Skin of body (tissue), 2 donors: Measurements from ENCODE around the gene PDIA5. TPM values are rescaled to one million over a fixed set of nuclear protein-coding genes. Genes with fewer than 3 reads are reported as not detected.

Source experiments
- DNase-seq: peaks from one replicate; lab custom pipeline; 2025; lab: John Stamatoyannopoulos, UW
- total RNA-seq: library from RNA; depleted of rRNA; stranded (reverse); fragments of >200 nt; gene quantifications from one replicate; pipeline ENCODE4 v1.2.3, GENCODE V29; 2014

The PDIA5 gene
- total RNA-seq, 1 donor from 2014 or later: 17.9 TPM

DNA sequence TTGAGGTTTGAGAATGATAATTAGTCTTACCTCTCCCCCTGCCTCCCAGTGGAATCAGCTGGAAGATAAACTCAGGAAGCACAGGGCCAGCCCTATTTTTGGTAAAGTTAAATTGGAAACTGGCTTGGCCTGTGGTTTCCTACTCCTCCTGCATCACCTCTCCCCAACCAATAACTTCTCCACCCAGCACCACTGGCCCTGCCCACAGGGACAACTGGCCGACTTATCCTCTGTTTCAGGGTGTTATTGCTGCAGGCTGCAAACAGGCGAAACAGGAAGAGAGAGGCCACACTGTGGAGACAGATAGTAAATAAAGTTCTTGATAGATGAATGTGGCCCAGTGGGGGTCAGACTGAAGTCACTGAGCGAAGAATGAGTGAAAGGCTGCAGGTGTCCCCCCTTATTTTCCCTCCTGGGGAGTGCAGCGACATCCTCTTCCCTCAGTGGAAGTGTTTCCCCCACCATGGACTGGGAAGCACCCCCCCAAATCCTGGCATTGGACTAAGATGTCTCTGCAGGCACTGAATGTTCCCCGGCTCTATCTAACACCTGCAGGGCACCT is 47.1 kb downstream of the PDIA5 start:
- no peak for DNase-seq

DNA sequence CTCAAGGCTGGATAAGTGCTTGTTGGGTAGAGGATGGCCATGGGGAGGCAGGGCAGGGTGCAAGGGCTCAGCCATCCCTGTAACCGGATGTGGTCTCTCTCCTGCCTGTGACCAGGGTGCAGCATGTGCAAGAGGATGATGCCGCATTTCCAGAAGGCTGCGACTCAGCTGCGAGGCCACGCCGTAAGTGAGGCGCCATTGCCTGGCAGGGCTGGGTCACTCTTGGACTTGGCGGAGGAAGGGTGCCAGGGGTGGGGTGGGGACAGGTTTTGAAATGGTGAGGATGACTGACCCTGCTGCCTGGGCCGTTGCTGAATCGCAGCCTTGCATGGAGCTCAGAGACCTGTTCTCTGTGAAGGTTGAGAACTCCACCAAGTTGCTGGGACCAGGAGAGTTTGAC is 49.3 kb downstream of the PDIA5 start:
- DNase-seq: no peak

DNA sequence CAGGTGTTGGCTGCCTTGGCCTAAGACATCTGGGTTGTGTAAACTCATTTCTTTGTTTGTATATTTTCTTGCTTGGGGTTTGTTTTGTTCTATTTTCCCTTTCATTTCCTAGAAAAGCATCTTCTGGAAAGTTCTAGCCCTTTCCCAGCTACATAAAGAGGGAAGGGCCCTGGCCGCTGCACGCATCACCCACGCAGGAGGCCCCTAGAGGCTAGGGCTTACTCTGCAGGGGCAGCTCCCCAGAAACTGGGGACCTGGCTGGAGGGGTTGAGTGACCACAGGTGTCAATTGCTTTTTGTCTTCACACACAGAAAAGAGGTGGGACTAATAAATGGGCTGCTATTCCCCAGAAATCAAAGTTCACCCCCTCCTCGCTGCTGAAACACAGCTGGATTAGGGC is 52.6 kb downstream of the PDIA5 start:
- DNase-seq: no peak

DNA sequence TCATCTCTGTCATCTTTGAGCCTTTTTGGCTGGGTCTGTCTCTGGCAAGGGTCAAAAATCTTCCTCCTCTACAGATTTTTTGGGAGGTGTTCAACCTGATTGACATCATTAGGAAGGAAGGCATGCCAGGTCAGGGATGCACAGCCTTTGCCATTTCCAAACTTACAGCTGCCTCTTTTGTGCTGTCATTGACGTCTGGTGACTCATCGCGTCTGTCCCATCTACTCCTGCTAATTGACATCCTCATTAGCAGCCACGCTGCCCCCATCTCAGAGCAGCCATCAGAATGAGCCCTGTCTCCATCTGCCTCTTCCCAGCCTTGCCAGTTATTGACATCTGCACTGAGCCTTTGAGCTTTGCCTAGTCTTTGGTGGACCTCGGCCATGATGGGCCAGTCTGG is 53.0 kb downstream of the PDIA5 start:
- no peak for DNase-seq

DNA sequence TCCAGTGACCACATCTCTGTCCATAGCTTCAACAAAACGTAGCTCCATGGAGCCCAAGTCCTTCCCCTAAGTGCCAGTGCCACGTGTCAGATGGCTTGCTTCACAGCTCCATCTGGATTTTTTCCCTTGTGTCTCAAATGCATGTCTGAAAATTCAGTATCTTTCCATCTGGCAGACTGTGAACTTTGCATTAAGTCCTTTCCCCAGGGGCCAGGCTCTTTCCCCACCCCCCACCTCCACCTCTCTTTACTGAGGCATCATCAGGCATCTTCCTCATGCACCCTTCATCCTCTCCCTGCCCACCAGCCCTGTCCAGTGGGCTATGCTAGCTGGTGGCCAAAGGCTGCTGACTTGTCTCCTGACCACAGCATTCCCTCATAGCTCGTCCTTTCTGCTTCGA is 53.7 kb downstream of the PDIA5 start:
- DNase-seq: no peak

DNA sequence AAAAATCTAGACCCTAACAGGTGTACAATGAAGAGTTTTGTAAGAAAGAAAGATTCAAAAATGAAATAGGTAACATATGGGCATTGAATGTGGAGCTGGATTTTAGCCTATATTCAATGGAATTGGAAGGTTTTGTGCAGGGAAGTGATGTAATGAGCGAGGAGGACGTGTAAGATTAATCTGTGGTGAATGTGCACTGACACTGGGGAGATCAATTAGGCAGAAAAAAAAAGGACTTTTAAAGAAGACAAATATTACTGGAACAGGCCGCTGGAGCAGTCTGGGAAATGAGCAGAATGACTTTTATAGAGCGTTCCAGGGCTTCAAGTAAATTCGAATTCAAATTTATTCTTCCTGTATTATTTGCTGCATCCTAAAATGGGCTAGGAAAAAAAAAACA is 55.2 kb downstream of the PDIA5 start:
- DNase-seq: no peak

DNA sequence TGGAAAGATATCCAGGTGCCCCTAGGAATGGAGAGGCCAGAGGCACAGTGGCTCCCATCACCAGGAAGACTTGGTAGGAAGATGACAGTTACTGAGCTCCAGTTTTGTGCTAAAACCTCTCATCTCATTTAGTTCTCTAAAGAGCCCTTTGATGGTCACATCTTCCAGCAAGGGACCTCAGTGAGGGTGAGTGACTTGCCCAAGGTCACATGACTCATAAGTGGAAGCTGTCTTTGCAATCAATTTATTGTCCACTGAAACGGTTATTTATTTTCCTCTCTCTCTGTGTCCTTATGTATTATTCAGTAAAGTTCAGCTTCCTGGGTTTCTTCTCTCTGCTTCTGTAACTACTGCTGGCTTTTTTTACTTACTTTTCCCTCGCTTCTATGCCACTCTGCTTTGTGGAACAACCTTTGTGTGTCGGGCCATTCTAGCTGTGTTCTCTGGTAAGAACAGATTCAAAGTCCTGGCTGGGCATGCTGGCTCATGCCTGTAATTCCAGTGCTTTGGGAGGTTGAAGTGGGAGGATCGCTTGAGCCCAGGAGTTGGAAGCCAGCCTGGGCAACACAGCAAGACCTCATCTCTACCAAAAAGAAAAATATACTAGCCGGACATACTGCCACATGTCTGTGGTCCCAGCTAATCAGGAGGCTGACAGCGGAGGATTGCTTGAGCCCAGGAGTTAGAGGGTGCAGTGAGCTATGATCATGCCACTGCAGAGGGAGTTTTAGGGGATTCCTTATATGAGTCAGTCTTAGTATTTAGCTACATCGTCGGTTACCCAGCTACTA is 55.9 kb downstream of the PDIA5 start:
- no peak for DNase-seq

DNA sequence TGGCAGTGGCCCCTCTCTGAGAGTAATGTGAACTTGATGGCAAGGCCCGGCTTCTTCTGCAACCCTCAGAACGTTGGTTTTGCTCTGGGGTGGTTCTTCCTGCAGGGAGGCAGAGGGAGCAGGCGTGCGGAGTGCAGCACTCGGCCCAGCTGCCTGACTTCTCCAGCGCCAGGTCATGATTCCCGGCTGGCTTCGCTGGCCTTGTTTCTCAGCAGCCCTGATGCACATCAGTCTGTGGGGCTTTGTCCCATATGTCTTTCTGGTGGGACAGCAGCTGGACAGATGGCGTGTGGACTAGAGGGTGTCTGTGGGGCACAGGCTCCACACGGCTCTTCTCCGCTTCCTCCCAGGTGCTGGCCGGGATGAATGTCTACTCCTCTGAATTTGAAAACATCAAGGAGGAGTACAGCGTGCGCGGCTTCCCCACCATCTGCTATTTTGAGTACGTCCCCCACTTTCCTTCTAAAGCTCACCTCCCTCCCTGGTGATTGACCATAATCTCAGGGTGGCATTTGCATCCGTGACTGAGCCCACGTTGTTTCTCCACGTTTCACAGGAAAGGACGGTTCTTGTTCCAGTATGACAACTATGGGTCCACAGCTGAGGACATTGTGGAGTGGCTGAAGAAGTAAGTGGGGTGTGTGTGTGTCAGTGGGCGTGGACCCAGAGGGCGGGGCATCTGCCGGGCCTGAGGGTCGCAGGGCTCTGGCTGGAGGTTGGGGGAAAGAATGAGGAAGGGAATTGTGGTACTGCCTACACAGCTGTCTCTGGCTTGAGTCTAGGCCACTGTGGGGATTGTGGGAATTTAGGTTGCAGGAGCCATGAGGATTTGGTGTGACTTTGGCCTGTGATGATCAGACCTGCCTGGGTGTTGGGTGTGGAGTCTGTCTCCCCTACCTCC is 57.1 kb downstream of the PDIA5 start:
- DNase-seq: no peak

DNA sequence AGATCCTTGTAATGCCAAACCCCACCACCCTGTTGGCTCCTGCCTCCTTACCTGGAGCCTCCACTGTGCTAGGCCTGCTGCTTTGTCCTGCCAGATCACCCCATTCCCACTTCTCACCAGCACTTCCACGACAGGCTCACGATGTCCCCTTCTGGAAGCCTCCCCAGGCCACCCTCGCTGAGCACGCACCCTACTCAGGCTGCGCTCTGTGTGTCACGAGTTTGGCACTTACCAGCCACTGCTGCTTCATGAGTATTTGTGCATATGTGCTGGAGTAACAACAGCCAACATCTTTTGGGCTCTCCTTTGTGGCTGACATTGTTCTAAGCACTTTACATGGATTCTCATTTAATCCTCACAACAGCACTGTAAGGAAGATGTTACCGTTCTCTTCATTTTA is 58.1 kb downstream of the PDIA5 start:
- DNase-seq: no peak

DNA sequence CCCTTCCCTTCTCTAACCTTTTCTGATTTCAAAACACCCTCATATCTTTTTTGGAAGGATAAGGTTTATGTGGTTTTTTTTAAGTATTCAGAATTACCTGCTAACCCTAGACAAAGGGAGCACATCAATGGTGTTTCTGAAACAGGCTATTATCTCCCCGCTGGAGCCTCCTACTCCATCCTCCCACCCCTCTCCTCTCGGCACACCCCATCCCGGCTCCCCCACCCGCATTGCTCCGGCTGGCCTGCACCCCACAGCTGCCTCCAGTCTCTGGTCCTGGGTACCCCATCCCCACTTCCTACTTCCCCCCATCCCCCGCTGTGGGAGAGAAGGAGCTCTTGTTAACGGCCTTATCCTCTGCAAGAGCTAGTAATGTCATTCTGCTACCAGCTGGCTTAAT is 59.2 kb downstream of the PDIA5 start:
- DNase-seq: no peak

DNA sequence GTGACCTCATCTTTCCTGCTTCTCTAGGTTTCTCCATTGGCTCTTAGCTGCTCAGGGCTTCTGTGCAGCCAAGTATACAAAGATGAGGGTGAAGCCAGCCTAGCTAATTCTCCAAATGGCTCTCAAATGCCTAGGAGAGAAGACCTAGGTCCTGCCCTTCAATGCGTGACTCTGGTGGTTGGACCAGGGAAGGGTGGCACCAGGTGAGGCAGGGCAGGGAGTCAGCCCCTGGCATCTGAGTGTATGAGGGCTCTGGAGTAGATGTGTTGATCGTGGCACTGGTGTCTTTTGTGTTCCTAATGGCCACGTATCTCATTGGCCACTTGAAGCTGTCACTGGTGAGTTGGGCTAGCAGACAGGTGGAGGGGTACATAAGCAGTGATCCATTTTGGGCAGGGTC is 59.8 kb downstream of the PDIA5 start:
- no peak for DNase-seq

DNA sequence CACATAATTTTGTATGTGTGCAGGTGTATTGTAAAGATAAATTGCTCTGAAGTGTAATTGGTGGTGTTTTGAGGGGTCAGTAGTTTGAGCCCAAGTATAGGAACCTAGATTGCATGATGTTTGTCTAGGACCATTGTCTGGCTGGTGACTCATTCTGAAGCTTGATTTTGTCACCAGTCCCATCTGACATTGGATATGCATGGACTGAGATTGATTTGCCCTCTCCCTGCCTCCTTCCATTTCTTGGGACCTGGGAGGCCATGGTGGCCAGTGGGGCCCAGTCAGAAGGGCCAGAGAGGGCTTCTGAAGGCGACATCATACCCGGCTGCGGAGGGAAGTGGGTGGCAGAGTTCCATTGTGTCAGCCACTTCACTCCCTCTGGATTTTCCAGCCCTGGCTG is 62.3 kb downstream of the PDIA5 start:
- DNase-seq: no peak

DNA sequence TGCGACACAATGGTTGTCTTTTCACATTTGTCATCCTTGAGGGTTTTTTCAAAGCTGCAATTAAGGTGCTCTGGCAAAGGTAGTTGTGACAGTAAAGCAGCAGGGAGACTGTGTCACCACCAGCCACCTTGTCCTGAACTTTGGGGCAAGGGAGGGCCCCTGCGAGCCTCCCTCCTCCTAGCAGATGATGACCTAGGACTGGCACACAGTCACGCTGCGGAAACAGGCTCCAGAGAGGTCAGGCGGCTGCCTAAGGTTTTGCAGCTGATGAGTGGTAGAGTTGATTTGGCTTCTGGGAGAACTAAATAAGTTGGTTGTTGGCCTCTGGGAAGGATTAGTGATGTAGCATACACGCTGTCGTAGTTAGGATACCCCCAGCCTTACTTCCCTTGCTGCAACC is 62.7 kb downstream of the PDIA5 start:
- no peak for DNase-seq

DNA sequence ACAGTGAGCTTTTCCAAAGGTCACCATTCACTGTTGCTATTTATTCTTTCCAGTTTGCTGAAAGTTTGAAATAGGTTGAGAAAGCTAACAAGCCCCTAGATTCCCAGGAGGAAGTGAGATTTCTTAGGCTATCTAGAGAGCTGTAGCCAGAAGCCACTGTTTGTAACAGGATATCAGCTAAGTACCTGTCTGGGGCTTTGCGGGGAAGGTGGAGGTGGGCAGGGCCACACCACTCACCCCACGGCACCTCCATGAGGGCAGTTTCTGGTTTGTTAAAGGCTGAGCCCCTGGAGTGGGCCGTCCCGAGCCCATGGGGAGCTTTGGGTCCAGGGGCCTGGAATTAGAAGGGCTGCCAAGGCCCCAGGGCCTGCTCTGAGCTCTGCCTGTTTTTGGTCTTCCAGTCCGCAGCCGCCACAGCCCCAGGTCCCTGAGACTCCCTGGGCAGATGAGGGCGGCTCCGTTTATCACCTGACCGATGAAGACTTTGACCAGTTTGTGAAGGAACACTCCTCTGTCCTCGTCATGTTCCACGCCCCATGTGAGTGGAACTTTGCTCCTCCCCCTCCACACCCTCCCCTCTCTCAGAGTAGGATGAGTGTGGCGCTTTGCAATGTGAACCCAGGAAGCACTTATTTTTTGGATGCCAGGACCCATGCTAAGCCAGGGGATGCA is 63.4 kb downstream of the PDIA5 start:
- DNase-seq: no peak

DNA sequence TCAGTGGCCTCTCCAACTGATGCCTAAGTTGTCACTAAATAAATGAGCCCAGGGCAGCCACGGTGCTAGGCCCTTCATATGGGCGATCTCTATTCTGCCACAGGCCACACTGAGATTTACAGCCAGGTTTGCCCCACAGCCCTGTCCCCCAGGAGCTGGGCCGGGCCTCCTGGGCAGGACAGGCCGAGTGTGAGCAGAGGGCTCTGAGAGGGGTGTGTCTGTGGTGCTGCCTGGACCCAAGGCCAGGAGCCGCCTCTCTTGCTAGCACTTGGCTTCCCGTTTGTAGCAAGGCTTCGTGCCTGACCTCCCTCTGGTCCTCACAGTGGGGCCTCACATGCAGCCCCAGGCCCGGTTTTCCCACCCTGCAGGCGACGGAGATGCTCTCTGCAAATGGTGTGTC is 67.8 kb downstream of the PDIA5 start:
- no peak for DNase-seq

DNA sequence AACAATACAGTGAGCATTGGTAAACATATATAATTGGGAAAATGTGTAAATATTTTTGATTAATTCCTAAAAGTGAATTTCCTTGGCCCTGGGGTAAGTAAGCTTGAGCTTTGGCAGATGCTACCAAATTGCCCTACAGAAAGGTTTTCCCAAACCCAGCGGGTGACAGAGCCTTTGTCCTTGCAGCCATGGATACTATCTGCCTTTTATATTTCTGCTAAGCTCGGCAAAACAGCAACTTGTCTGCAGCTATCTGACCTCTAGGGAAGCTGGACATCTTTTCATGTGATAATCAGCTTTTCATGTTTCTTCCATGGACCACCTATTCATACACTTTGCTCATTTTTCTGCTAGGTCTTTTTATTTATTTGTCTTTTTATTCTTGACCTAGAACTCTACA is 70.2 kb downstream of the PDIA5 start:
- DNase-seq: no peak

DNA sequence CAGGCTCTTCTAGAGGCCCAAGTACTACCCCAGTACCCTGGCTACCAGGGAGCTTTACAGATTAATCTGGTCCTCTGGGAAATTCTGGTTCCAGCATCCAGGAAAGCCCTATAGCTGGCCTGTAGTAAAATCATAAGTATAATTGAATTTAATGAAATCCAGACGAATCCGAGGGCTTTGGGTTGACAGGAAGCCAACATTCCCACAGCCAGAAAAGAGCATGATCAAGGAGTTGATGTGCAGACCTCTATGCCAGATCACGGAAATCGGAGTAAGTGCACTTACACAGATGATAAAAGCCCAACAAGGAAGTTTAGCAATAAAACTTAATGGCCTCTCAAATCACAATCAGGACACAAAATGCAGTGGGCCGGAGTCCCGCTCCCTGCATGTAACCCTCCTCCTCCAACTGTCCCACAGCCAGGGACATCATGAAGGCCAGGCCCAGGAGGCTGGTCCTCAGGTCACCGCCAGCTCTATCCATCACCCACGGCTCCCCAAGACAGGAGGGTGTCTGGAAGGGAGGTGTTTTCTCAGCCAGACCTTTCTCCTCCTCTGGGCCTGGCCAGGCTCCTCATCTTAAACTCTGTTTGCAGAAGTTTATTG is 72.1 kb downstream of the PDIA5 start:
- DNase-seq: peak; percentile 80

DNA sequence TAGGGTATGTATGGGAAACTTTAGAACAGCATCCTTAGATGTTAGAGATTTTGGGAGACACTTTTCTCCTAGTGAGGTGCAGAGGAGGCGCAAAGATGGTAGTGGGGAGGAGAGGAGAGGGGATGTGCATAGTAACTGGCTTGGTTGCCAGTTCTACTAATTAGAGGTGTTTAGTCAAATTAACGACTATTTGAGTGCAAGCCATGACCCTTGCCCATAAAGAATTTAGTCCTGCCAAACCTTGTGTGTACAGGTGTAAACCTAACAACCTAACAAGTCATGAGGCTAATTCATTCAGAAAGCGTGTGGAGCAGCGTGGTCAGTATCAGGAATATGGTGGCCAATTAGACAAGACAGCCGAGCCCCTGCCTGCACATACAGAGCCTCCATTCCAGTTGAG is 72.7 kb downstream of the PDIA5 start:
- no peak for DNase-seq

DNA sequence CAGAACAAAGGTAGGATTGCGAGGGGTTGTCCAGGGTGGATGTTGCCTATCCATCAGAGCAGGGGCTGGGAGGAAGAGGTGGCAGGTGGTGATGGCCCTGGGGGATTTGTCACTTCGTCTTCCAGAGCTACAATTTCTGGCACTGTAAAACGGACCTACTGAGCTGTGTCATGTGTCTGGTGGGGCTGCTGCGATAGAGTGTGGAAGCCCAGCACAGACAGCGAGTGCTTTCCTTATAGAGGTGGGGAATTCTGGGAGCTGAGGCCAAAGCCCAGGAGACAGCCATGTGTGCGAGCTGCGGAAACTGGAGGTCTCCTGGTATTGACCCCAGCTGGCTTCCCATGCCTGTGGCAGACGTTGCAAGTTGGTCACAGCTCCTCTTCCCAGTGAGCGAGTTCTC is 73.7 kb downstream of the PDIA5 start:
- DNase-seq: no peak

DNA sequence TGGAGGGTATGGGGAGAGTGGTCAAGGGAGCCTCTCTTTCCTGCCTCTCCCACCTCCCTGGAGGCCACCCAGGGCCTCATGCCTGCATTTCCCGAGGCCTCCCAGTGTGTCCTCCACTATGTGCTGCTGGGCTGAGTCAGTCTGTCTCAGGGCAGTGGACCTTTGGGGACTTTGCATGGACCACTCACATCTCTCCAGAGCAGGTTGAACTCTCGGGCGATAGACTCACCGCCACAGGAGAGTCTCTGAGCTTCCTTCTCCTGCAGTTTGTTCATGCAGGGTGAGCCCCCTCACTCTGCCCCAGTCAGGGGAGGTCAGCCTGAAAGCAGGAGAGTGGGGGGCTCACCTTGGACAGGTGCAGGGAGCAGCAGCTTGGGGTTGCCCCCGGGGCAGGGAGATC is 74.5 kb downstream of the PDIA5 start:
- DNase-seq: no peak

DNA sequence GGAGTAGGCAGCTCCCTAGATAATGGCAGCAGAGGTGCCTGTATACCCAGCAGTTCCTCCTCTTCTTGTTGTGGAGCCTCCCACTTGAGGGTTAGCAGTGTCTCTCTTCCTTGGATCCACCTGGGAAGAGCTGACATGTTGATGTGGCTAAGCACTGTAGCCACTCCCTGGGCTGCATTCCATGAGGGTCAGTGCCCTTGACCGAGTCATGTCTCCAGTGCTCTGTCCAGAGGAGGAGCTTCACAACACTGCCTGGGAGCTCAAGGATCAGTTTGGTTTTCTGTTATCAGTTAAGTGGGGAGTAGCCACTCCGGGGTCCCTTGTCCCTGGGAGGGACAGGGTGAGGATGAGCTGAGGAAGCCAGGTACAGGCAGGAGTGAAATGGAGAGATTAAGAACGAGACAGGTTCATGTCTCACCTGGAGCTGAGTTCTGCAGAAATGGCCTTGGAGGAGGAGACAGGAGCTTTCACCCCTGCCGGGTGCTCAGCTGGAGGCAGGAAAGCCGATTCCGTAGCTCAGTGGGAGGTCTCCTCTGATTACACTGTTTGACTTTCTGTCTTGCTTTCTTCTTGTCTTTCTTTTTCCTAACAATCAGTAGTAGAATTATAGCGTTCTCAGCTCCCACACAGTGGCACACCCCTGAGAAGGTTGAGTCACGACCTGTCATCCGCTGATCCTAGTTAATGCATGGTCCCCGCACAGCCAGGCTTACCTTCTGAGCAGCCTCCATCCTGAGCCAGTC is 77.0 kb downstream of the PDIA5 start:
- DNase-seq: no peak
